ENCODE measurements around the gene LRMDA.

The LRMDA gene

DNA sequence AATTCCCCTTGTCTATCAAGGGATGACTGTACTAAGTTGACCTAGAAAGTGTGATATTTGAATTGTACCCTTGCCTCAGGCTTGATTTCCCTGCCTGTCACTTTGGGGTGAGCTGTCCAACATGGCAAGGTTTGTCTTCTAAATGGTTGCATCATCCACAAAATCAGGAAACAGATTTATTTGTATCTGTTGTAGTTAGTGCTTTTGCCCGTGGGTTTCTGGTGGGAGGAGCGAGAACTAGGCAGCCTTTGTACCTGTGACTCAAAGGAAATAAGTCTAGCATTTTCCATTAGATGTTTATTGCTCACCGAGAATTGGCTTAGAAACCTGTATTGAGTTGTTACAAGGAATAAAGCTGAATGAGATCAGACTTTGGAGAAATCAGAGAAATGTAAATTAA is 650.8 kb downstream of the LRMDA start:
- no peak for DNase-seq (ENCODE audit: low read depth in 3 of 3)

DNA sequence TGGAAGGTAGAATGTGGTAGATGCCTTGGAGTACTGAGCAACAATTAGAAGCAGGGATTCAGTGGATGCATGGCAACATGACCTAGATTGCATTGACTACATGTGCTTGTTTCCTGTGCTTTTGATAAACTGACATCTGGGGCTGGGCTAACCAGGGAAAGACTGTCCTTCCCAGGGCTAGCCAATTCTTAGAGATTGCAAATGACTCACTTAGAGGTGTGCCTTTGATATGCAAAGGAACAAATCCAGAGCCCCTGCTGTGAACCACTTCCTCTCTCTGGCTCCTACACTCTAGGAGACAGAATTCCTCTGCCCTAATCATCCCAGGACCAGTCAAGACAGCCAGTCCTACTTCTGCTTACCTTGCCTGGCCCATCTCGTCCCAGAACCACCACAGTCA is 651.5 kb downstream of the LRMDA start:
- no peak for DNase-seq (ENCODE audit: low read depth in 3 of 3)

DNA sequence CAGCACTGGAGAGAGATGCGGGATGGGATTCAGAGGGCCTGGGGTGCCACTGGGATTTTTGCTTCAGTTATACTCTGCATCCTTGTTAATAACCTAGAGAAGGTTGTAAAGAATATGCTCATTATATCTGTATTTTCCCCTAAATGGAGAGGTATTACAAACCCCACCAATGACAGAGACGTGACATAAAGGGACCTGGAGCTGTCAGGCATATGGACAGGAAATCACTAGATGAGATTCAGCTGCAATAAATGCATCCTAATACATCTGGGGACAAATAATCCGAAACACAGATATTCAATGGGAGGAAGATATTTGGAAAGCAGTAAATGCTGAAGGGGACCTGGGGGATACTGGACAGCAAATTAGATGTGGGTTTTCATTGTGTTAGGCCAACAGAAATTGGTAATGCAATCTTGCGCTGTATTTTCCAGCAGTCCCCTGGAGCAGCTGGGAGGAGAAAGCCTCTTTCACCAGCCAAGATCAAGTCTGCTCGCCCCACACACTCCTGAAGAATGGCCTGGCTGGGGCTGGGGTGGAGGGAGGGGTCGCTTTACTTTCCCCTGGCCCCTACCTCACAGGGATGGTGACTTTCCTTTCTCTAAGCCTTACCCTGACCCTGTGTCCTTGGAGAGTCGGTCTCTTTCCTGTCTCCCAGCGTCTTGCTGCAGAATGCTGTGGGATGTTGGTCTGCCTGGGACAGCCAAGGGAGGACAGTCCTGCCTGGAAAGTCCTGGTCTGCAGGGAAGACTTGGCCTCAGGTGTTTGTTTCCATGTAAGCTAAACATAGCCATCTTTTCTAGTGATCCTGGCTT is 653.8 kb downstream of the LRMDA start:
- DNase-seq (ENCODE audit: low read depth in 3 of 3): no peak

DNA sequence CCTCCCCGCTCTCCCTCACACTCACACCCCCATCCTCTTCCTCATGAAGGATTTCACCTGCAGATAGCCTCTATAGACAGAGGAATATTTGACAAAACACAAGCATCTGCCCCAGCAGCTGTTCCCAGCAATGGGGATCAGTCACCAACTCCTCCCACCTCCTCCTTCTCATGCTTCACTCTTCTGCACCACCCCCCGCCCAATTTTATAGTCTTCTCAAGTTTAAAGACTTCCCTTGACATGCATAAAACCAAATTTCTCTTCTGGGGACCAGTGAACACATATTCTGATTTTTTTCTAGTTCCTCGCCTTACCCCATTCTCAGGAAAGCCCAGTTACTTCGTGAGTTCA is 654.4 kb downstream of the LRMDA start:
- DNase-seq (ENCODE audit: low read depth in 3 of 3): no peak

DNA sequence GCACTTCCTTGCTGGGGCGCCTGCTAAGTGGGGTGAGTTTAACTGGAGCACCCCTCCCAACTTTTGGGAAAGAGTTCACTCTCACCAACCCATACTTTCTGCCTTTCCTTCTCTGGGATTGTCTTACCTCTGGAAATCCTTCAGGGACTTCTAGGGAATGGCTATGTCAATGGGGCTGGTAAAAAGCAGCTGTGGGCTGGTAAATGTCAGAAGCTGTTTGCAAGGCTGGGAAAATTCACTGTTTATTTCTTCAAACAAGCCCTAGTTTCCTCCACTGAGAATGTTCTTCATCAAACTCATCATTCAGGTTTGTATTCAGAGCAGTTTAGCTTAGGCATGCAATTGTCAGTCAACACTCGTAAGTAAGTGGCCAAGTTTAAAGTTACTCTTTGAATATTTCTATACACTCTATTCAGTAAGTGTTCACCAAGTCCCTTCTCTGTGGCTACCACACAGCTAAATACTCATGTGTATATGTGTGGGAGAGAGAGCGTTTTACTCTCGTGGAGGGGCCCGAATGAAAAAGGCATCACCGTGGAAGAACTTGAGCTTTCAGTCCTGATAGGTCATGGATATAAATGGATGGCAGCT is 654.8 kb downstream of the LRMDA start:
- no peak for DNase-seq (ENCODE audit: low read depth in 3 of 3)

DNA sequence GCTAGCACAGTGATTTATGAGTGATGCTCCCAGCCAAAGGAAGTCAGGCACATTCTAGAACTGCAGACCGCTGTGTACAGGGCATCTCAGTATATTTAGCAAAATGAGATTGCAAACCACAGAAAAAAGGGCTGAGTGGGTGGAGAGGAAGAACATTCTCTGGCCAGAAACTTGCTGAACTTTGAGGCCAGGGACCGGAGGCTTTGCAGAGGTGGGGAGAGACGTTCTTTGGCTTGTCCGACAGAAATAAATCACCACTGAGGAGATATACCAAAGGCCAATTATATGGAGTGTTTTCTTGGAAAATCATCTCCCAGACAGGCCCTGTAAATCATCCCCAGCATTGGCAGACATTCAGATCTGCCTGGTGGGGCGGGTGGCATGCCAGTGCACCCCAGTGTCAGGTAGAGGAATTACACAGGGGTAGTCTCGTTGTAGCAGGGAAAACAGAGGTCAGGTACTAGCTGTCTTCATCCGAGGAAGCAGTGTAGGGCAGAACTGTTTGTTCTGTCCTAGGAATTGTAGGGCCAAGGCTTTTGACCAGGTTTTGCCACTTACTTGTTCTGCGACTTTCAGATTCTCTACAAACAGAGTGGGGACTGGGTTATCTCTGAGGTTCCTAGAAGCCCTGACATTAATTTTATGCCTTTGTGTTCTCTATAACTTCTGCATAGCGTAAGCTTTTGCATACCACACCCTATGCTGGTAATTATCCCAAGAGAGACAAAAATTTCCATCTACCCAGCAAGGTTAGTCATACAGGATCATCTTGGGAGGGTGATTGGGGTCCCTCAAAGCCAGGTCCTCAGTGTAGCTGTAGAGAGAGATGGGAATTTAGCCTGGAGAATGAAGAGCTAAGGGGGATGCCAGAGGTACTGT is 655.6 kb downstream of the LRMDA start:
- DNase-seq (ENCODE audit: low read depth in 3 of 3): no peak

DNA sequence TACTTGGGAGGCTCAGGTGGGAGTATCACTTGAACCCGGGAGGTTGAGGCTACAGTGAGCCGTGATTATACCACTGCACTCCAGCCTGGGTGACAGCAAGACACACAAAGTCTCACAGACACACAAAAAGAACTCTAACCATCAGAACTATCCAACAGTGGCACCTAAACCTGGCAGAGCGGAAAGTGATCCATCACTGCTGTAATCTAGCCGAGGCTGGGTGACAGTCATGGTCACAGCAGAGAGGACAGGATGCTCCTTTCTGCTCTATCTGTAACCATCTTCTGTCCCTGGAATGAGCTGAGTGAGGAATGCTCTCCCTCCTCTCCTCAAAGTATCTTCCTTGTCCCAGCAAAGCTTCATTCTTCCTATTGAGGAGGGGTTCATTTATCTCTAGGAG is 656.6 kb downstream of the LRMDA start:
- no peak for DNase-seq (ENCODE audit: low read depth in 3 of 3)

DNA sequence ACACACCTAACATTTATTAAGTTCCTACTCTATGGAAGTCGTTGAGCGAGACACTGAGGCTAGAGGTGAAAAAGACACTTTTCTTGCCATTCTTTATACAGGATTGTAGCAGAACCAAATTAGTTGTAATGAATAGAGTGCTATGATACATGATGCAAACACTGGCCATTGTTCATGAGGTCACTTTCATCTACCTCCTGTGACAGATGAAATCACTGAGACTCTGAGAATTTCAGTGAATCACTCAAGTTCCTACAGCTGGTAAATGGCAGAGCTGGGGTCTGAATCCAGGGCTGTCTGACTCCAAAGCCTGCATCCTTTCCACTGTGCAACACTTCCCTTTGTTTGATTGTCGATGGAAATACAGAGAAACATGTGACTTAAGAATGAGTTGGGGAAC is 657.6 kb downstream of the LRMDA start:
- DNase-seq (ENCODE audit: low read depth in 3 of 3): no peak

DNA sequence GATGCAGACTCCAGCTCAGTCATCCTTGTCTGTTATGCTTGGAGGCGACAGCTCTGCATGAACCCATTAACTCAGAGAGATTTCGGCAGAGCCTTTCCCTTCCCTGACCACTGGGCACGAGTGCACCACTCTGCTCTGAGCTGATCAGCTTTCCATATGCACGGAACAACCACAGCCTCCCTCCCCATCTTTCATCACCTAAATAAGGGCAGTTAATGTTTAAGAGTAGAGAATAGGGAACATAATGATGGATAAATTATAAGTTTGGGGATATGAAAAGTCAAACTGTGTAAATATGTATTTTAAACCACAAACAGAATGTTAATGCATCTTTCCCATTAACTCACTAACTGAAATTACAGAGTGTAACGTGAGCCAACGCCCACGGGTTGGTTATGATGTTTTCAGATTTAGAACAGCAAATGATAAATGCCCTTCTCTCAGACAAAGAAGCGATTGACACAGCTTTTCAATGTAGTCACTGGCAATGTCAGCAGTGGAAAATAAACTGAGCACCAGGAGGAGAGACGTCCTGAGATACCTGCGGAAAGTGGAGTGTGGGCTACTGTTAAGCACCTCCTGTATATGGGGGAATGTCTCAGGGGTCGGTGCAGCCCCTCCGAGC is 658.2 kb downstream of the LRMDA start:
- DNase-seq (ENCODE audit: low read depth in 3 of 3): no peak

DNA sequence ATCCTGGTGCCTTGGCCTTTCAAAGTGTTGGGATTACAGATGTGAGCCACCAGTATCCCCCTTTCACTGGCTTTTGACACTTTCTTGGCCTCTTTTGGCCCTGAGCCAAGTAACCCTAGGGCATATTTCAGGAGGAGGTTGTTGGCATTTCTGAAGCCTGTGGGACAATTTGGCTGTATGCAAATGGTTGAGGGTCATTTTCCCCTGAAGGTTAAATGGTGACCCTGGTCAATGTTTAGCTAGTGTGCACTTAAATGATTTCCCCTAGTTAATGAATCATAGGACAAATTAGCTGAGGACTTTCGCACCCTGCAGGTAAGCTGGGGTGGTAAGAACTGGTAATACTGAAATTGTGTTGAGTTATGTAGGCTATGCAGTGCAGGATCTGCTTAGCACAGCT is 660.5 kb downstream of the LRMDA start:
- DNase-seq (ENCODE audit: low read depth in 3 of 3): no peak

DNA sequence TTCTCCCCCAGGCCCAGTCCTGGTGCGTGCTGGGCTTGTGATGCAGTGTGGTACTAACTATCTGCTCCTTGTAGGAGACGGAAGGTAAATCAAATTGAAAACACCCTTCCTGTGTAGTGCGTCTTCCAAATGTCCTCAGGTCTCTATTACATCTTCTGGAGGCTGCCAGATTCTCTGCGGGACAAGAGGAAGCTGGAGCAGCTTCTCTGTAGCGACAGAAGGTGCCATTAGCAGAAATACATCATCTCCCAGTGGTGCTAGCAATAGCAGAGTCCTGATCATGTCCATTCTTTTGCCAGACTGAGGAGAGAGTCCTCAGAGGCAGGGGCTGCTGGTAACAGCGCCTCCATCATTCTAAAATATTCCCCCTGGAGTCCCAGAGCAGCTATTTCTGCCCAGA is 675.2 kb downstream of the LRMDA start:
- no peak for DNase-seq (ENCODE audit: low read depth in 3 of 3)

DNA sequence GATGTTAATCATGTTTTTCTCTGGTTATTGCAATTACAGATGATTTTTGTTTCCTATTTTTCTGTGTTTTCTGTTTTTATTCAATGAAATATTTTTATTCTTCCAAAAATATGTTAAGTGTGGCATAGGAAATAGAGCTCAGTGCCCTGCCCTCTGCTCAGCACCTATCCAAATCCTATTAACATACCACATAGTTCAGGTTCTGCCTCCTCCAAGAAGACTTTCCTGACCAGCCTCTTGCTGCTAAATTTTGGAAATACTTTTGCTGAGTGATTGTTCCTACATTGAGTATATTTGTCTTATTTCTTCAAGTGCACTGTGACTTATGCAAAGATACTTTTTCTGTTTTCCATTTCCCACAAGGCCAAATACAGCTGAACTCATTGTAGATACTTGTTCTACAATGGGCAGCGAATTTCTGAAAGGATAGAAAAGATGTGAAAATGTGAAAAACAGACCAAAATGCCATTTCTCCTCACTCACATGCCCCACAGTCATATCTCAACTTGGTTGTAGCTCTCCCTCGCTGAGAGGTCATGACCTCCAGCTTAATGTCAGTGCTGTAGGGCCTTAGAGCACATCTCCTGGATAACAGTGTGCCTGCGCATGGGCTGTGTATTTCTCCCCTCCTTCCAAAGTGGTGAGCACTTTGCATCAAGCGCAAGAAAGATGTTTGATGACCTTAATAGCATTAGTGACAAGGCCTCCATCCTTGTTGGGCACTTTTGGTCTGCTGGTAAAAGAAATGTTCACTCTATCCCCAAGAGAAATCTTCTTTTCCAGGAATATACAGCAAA is 677.3 kb downstream of the LRMDA start:
- DNase-seq (ENCODE audit: low read depth in 3 of 3): no peak

DNA sequence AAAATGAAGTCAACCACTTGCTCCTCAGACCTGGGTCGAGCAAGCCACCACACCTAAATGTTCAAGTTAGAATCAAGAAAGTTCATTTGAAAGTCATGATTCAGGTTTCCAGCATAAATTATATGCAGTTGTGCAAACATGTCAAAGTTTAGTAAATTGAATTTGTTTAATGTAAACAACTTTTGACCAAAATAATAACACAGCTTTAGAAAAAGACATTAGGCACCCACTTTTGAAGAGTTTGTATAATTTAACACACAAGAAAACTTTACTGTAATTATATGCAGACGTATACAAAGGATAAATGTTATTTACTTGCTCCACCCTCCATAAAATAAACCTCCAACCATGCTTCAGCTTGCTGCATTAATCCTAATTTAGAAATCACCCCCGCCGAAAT is 680.0 kb downstream of the LRMDA start:
- no peak for DNase-seq (ENCODE audit: low read depth in 3 of 3)

DNA sequence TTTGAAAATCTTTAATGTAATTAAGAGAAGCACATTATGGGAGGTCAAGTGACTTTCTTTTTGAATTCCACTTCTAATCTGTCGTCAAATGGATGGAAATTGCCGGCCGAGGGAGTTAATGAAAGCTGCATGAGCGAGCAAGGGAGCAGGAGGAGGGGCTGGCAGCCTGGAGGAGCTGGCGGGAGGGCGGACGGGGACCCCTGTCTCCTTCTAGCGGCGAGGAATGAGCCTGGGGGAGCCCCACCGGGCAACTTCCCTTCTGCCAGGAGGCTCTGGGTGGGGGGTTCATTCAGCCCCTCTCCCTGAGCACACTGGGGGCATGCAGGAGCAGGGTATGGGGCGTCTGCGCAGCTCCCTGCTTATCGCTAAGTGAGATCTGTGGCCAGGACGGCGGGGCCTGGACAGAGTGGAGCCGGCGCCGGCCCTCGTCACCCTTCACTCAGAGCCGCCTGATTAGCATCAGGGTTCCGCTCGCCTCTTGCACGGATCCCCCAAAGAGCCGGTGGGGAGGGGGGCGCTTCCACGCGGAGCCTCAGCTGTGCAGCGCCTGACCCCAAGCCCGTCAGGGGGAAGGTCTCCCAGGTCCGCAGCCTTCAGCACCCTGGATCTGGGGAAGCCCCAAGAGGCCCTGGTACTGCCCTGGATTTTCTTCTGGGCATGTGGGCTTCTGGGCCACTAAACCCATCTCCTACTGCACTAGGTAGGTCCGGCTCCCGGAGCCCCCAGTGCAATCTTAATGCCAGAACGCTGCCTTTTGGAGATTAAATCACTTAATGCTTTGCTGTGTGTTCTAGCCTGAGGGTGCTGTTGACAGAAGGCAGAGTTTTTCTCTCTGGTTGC is 680.8 kb downstream of the LRMDA start:
- no peak for DNase-seq (ENCODE audit: low read depth in 3 of 3)

DNA sequence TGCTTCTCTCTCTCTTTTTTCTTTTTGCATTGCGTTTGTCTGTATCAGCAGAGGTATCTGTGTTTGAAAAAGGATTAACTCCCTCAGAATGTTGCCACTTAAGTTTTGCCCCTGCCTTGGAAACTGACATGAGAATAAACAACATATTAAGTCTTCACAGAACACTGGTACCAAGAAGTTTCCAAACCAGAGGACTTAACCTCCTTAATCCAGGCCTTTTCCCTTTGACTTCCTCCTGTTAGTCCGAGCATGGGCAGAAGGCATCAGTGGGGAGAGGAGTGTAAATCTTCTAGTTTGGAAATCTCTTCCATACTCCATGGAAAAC is 681.4 kb downstream of the LRMDA start:
- no peak for DNase-seq (ENCODE audit: low read depth in 3 of 3)

DNA sequence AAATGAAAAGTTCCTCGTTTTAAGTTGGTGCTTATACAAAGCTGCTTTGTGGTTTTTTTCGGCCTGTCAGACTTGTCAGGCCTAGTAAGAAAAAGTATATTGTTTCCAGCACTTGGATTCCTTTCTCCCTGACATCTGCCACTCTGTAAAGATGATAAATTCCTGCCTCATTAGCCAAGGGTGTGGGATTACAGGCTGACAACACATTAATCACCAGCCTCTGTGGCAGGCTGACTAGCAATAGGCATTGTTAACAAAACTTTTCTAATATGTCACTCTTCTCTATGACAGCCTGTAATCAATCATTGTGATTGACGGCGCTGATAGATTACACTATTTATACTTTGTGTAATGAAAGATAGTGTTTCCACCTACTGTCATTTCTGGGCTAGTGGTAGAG is 682.5 kb downstream of the LRMDA start:
- no peak for DNase-seq (ENCODE audit: low read depth in 3 of 3)

DNA sequence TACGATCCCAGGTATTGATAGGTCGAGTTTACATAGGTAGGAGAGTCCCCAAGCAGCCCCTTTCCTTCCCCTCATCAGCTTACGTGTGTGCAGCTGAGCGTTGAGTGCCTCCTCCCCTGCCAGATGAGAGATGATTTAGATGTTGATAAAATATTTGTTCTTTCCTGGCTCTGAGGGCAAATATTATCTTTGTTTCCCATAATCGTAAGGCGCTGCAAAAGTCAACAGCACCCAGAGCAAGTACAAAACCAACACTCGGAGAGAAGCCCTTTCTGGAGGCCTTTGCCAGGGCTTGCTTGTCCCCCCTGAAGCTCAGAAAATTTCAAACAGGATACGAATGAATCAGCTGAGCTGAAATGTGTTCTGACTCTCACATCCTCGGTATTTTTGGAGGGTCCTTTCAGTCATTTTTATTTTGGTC is 683.2 kb downstream of the LRMDA start:
- DNase-seq (ENCODE audit: low read depth in 3 of 3): no peak

DNA sequence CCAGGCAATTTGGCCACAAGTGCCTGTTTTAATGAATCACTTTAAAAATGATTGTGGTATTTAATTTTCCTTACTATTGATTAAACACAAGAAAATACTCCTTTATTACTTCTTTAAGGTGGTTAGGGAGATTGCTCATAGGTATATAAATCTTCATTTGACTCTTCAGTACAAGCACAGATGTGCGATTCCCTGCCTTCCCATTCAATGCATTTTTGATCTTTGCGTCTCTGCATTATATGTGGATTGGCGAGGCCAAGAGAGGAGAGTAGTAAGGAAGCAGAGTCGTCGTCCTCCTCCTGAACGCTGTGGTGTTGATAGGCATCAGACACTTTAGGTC is 683.7 kb downstream of the LRMDA start:
- no peak for DNase-seq (ENCODE audit: low read depth in 3 of 3)

DNA sequence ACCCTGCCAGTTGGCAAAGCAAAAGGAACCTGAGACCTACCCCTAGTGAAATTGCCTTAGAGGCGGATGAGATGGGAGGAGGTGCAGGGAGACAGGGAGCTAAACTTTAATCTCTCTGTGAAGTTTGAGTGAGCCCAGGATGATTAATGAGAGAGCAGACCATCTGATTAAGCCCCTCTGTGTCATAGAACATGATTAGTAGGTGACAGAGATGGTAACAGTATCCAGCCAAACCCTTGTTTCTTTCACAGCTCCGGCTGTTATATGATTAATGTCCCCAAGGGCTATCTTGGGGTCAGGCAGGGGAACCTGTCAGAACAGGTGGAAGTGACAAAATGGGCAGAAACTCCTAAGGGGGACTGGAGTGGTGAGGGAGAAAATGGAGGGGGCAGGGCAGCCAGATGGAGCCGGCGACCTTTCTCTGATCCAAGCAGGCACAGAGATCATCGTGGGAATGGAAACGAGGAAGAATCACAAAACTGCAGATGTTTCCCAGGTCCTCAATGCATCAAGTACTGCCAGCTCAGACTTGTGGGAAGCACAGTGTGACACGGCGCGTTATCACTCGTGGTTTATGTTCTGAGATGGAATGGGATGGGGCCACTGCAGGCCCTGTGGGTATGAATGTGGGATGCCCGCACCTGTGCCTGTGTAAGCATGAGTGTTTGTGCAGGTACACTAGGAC is 684.2 kb downstream of the LRMDA start:
- no peak for DNase-seq (ENCODE audit: low read depth in 3 of 3)

DNA sequence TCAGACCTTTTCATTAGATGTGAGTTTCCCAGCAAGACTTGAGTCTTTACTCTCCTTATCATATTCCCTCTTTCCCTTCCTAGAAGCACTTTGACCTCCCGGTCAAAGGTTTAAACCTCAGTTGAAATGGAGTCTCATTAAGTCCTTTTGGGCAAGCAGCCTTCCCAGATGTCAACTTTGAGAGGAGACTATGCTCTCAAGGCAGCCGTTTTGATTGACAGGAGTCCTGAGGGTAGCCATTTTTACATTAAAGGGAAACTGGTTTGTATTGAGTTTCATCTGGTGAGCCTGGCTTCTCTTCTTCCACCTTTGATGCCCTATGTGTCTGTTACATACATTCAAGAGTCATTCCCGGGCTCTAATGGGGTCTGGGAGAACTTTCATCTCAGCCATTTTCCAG is 685.1 kb downstream of the LRMDA start:
- DNase-seq (ENCODE audit: low read depth in 3 of 3): no peak
